Stimulated activated CD4-positive, alpha-beta T cell treated with anti-CD3 and anti-CD28 coated beads, TNF-alpha, amount 100 ng/mL, for 24 hours (primary cell): Measurements from ENCODE around the gene DDX5.

ENCODE experiments used
- DNase-seq, 3 experiments: peaks; one replicate each; pipeline ENCODE4 v3.0.0-alpha.2; 2020; ENCODE audit warnings: low read depth in 3 of 3

The DDX5 gene

DNA sequence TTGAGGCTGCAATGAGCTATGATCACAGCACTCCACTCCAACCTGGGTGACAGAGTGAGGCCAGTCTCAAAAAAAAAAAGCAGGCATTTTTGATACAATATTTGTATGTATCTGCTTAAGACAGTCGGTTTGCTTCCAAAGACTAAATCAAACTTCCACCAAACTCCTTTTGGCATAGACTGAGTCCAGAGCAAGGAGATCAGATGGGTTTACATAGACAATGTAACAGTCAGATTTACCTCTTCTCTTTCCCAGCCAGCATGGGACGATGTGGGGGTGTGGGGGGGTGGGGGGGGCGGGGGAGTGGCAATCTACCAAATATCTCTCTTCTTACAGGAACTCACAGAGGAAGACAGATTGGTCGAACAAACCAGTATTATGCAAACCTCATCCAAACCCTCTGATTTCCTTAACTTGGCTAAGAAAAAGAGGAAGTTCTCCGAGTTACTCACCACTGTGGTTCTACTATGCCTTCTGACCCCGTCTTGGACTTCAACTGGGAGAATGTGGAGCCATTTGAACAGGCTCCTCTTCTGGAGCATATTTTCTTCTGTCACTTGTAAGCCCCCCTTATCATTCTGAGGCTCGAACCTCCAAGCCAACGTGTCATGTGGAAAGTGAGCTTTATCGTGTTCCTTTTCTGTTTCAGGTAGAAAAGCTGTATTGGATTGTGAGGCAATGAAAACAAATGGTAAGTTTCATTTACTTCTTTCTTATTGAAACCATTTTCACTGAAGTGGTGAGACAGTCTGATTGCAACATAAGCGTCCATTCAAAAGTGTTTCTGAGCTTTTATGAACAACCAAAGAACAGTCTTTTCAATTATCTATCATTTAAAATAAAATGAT, 57.2 kb downstream of the DDX5 start, which contains the start of gene MILR1:
TSS of gene MILR1 (plus strand) at position 451 of the 848 bp plus-strand sequence. CDS start at position 505, 54 bp downstream.
- DNase-seq, result no peak
